GM19328 (cell line): ENCODE data around the gene KRTAP10-8.
"Not testable (repeated sequence)": the region's sequence is repeated elsewhere in the genome, so short reads cannot be mapped to it uniquely, and the experiment has no call there.

Experiments
- ATAC-seq: cut with Tn5 transposase; IDR thresholded peaks from one replicate; pipeline ENCODE4 v1.9.1; 2021; ENCODE audit warnings: mild to moderate bottlenecking, moderate library complexity; ENCODE audit not compliant: unreplicated experiment

Gene KRTAP10-8

DNA sequence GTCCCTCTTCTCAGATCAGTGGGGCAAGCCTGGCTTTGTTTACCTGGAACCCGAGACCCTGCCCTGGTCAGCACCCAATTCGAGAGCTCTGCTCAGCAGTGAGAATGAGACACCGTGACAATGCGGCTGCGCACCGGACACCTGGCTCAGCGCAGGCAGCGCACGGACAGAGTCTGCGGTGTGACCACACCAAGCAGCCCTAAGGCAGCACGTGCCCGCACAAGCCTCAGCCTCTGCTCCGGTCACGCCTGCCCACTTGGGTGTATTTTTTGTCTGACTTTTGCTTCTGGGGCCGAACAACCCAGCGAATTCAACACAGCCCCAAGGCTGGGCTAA, 4.7 kb downstream of the KRTAP10-8 start:
- ATAC-seq = no peak

GRCh38 chr21:44617071-44617501, 5.2 kb downstream of the KRTAP10-8 start:
- ATAC-seq = no peak

GRCh38 chr21:44618504-44618903, 6.6 kb downstream of the KRTAP10-8 start:
- ATAC-seq = no peak

DNA sequence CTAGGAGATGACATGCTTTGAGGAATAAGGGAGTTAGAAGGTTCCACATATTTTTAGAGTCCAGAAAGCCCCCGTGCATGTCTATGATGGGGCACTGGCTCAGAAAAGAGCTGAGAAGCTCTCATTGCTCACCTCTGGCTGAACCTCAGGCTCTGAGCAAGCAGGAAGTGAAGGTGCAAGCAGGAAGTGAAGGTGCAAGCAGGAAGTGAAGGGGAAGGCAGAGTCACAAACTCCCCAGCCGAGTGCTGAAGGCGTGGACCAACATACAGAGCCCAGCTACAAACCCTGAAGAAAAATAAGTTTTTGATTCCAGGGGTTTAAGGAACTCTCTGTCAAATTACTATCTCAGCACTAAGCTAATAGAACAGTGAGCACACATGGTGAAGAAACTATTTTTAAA, 7.0 kb downstream of the KRTAP10-8 start:
- ATAC-seq = no peak

GRCh38 chr21:44619886-44620285, 8.0 kb downstream of the KRTAP10-8 start:
- ATAC-seq = no peak

DNA sequence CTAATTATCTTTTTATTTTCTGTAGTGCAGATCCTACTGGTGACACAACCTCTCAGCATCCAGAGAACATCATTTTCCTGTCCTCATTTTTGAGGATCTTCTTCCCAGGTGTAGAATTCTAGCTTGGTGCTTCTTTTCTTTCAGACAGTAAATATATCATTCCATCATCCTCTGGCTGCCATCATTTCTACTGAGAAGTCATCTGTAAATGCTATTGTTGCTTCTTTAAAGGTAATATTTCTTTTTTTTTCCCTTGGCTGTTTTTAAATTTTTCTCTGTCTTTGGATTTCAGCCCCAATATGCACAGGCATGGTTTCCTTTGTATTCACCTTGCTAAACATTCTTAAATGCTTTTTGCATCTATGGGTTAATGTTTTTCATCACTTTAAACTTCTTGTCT, 11.7 kb downstream of the KRTAP10-8 start:
- ATAC-seq = no peak

DNA sequence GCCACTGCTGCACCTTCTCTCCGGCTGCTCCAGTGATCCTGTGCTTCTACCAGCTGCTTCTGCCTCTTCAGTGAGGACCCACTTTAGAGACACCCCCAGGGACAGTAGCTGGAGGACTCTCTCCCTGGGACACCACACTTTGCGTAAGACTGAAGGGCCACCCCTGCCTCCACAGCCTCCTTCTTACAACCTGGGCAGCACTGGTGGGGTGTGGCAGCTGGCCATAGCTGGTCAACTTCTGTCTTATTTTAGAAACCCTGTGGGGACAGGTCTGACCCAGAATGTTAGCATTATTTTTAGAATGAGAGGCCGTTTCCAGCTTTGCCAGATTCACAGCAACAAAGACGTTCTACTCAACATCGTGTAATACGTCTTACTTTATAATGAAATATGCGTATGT, 13.9 kb downstream of the KRTAP10-8 start:
- ATAC-seq = no peak

- no peak for ATAC-seq
Measured at GRCh38 chr21:44626262-44626661, 14.4 kb downstream of the KRTAP10-8 start.

GRCh38 chr21:44626673-44627143, 14.8 kb downstream of the KRTAP10-8 start, which contains the start of gene KRTAP10-9:
Gene KRTAP10-9, plus strand, starts transcription at chr21:44627093. Its CDS starts 79 bp downstream, at chr21:44627172.
- ATAC-seq = no peak

DNA sequence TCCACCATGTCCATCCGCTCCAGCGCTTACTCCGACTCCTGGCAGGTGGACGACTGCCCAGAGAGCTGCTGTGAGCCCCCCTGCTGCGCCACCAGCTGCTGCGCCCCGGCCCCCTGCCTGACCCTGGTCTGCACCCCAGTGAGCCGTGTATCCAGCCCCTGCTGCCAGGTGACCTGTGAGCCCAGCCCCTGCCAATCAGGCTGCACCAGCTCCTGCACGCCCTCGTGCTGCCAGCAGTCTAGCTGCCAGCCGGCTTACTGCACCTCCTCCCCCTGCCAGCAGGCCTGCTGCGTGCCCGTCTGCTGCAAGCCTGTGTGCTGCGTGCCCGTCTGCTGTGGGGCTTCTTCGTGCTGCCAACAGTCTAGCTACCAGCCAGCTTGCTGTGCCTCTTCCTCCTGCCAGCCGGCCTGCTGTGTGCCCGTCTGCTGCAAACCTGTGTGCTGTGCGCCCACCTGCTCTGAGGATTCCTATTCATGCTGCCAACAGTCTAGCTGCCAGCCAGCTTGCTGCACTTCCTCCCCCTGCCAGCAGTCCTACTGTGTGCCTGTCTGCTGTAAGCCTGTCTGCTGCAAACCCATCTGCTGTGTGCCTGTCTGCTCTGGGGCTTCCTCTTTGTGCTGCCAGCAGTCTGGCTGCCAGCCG, 15.4 kb downstream of the KRTAP10-8 start:
- not testable (repeated sequence) for ATAC-seq

- not testable (repeated sequence) for ATAC-seq
Measured at GRCh38 chr21:44627831-44628233, 16.0 kb downstream of the KRTAP10-8 start.

DNA sequence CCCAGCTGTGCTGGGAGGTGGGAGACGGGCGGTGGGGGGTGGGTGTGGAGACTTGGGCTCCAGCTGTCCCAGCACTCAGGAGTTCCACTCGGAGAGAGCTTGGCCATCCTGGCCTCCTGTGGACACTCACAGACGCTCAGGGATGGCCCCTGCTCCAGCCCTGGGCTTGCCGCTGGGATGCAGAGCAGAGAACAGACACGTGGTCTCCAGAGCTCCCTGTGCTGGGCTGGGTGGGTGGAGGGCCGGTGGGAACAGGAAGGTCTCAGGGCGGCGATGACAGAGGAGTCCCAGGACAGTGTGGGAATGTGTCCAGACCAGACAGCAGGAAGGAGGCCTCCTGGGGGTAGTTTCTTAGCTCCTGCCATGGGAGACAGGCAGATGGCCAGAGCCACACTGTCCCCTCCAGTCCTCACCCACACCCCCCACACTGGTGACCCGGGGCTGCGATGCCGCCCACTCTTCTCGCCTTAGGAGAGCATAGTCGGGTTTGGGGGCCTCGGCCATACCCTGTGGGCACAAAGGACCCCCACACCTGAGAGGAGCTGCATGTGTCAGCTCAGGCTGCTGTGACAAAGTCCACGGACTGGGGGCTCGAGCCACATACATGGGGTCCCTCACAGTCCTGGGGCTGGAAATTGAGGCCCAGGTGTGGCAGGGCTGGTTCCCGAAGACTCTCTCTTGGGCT, 17.0 kb downstream of the KRTAP10-8 start:
- ATAC-seq = no peak

GRCh38 chr21:44630440-44630839, 18.6 kb downstream of the KRTAP10-8 start:
- no peak for ATAC-seq

- ATAC-seq = no peak
Measured at GRCh38 chr21:44632067-44632466, 20.2 kb downstream of the KRTAP10-8 start.

- no peak for ATAC-seq
Measured at GRCh38 chr21:44636209-44637017, 24.5 kb downstream of the KRTAP10-8 start.

GRCh38 chr21:44637018-44637850, 25.4 kb downstream of the KRTAP10-8 start, which contains the start of gene KRTAP10-10:
Gene KRTAP10-10, plus strand, starts transcription at chr21:44637356. Its CDS starts 62 bp downstream, at chr21:44637418.
- ATAC-seq = no peak

GRCh38 chr21:44637851-44638348, 26.0 kb downstream of the KRTAP10-8 start:
- ATAC-seq = not testable (repeated sequence)

DNA sequence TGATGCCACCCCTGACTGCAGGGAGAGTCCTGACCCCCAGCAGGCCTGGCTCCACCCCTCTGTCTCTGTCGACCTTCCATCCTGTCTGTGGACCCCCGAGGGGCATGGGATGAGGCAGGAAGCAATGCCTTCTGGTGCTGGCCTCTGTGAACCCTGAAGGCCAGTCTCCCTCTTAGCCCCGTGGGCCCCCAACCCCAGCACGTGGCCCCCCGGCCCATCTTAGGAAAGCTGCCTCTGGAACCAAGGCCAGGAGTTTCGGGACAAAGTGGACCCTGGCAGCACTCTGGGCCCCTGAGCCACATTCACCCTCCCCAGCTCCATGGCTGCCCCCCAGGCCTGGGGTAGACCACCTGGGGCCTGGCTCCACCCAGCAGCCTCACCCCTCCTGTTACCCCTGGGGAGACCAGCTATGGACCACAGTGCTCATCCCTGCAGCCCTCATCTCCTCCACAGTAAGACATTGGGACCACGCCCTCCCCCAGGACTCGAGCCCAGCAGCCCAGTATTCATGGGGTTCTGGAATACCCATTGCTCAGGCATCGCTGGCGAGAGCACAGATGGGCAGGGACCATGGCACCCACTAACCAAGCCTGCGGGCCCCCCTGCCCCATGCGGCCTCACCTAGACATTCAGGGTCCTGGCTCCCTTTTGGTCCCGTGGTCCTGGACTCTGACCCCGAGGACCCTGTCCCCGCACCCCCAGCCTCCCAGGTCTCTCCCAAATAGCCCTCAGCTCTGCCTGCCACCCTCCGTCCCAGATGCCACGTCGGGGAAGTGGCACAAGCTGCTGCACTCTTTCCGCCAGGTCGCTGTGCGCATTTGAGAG, 26.8 kb downstream of the KRTAP10-8 start:
- ATAC-seq = not testable (repeated sequence)

- no peak for ATAC-seq
Measured at GRCh38 chr21:44639331-44639655, 27.4 kb downstream of the KRTAP10-8 start.

GRCh38 chr21:44640761-44641160, 28.9 kb downstream of the KRTAP10-8 start:
- ATAC-seq = no peak
